K562 (cell line): ENCODE results near the gene ITPR3. TPM values are rescaled to one million over a fixed set of nuclear protein-coding genes. Genes with fewer than 3 reads are reported as not detected.

Experiments used
- ATF7 ChIP-seq: fragments of 450-650 bp; IDR thresholded peaks from 2 replicates; pipeline ENCODE4 v1.7.1; 2014; ENCODE audit warnings: mild to moderate bottlenecking, moderate library complexity
- BDP1 ChIP-seq: IDR thresholded peaks from 3 replicates; pipeline ENCODE4 v1.6.1; 2011; ENCODE audit not compliant: insufficient read length, insufficient read depth
- CBFA2T3 ChIP-seq: fragments of 450-650 bp; IDR thresholded peaks from 2 replicates; pipeline ENCODE4 v1.6.1; 2017
- CBX5 ChIP-seq: IDR thresholded peaks from 2 replicates; pipeline ENCODE4 v1.6.1; 2014; ENCODE audit warnings: low read depth, borderline replicate concordance
- E2F6 ChIP-seq, 2 experiments: IDR thresholded peaks; 2 replicates each; pipeline ENCODE4 v1.6.1; 2011; ENCODE audit warnings: borderline replicate concordance in 1 of 2, control low read depth in 1 of 2, low read depth in 1 of 2, low read length in 1 of 2, mild to moderate bottlenecking in 1 of 2, mixed read lengths in 1 of 2, moderate library complexity in 1 of 2; ENCODE audit not compliant: insufficient read depth in 1 of 2, insufficient read length in 1 of 2, poor library complexity in 1 of 2, severe bottlenecking in 1 of 2; ENCODE audit errors: extremely low read depth in 1 of 2
- ESRRA ChIP-seq: fragments of 450-650 bp; IDR thresholded peaks from 2 replicates; pipeline ENCODE4 v1.6.1; 2014; ENCODE audit warnings: low read depth, mild to moderate bottlenecking, moderate library complexity, borderline replicate concordance
- EWSR1 ChIP-seq: fragments of 450-650 bp; IDR thresholded peaks from 2 replicates; pipeline ENCODE4 v1.6.1; 2018; ENCODE audit warnings: borderline replicate concordance, mild to moderate bottlenecking, low read depth, moderate library complexity; ENCODE audit not compliant: partially characterized antibody
- GATAD2B ChIP-seq: fragments of 450-650 bp; IDR thresholded peaks from 2 replicates; pipeline ENCODE4 v1.6.1; 2017; ENCODE audit warnings: mild to moderate bottlenecking, borderline replicate concordance
- HDAC3 ChIP-seq: fragments of 450-650 bp; IDR thresholded peaks from 2 replicates; pipeline ENCODE4 v1.6.1; 2018; ENCODE audit warnings: borderline replicate concordance, mild to moderate bottlenecking, moderate library complexity; ENCODE audit not compliant: partially characterized antibody
- HIVEP1 ChIP-seq: fragments of 250-450 bp; sonication (Bioruptor Pico); IDR thresholded peaks from 2 replicates; pipeline ENCODE4 v1.4.0; 2020; ENCODE audit warnings: mild to moderate bottlenecking
- KDM2B ChIP-seq: fragments of 250-450 bp; sonication (Bioruptor Pico); IDR thresholded peaks from 2 replicates; pipeline ENCODE4 v1.8.0; 2021; ENCODE audit warnings: mild to moderate bottlenecking, moderate library complexity
- MXI1 ChIP-seq: IDR thresholded peaks from 2 replicates; pipeline ENCODE4 v1.6.1; 2011; ENCODE audit warnings: low read depth, mild to moderate bottlenecking, improper control_type of control experiment, low read length
- SNAPC5 ChIP-seq: fragments of 250-450 bp; sonication (Bioruptor Pico); IDR thresholded peaks from 2 replicates; pipeline ENCODE4 v1.8.0; 2021; ENCODE audit warnings: moderate library complexity, mild to moderate bottlenecking, inconsistent platforms
- VEZF1 ChIP-seq: fragments of 200-800 bp; sonication (Bioruptor generic); IDR thresholded peaks from 2 replicates; pipeline ENCODE4 v1.6.1; 2017; ENCODE audit warnings: missing genetic modification characterization, missing compliant biosample characterization
- ZFP1 ChIP-seq: fragments of 450-650 bp; formaldehyde crosslinking; IDR thresholded peaks from 2 replicates; pipeline ENCODE4 v1.4.0; 2020; ENCODE audit warnings: mild to moderate bottlenecking, mixed read lengths
- ZNF551 ChIP-seq: fragments of 250-450 bp; sonication (Bioruptor Pico); IDR thresholded peaks from 2 replicates; pipeline ENCODE4 v1.5.0; 2021; ENCODE audit warnings: mild to moderate bottlenecking, moderate library complexity
- ZNF561 ChIP-seq: fragments of 450-650 bp; formaldehyde crosslinking; conservative IDR thresholded peaks from 2 replicates; pipeline ENCODE4 v1.4.0; 2020; ENCODE audit warnings: mild to moderate bottlenecking, moderate library complexity
- ZNF695 ChIP-seq: fragments of 450-650 bp; formaldehyde crosslinking; IDR thresholded peaks from 2 replicates; pipeline ENCODE4 v1.4.0; 2020; ENCODE audit warnings: mild to moderate bottlenecking, moderate library complexity
- polyA plus RNA-seq, 8 experiments: library from polyadenylated mRNA; depleted of rRNA in 4 of 8; stranded (reverse) in 5 of 8; unstranded in 3 of 8; fragments of >200 nt; fragmentation: Nextera tagmentation in 2 of 8; fragmentation: Illumina TruSeq in 1 of 8; extraction: Ambion mirVana in 2 of 8; extraction: Trizol in 1 of 8; gene quantifications; 2 replicates each; pipeline versions ENCODE4 v1.2.1 to v1.2.3, GENCODE V29; 2011 to 2014; ENCODE audit warnings: inconsistent platforms in 1 of 8, missing spikeins in 1 of 8
- total RNA-seq, 7 experiments: library from RNA; depleted of rRNA in 6 of 7; stranded (reverse); fragments of >200 nt in 6 of 7; fragmentation: Illumina TruSeq in 2 of 7; extraction: Trizol in 2 of 7; gene quantifications; 2 replicates each; pipeline versions ENCODE4 v1.2.1 to v1.2.3, GENCODE V29; 2011 to 2021; ENCODE audit warnings: low replicate concordance in 1 of 7
- TF ChIP-seq, protein P1 (sequence below): fragments of 250-450 bp; sonication (Bioruptor Pico); IDR thresholded peaks from 2 replicates; pipeline ENCODE4 v1.5.0; 2021
- TF ChIP-seq, protein P2 (sequence below): fragments of 250-450 bp; sonication (Bioruptor Pico); IDR thresholded peaks from 2 replicates; pipeline ENCODE4 v1.4.0; 2020
- TF ChIP-seq, protein P3 (sequence below): fragments of 450-650 bp; IDR thresholded peaks from 2 replicates; pipeline ENCODE4 v1.6.1; 2017; ENCODE audit warnings: antibody characterized with exemption

ITPR3 gene
- total and polyA plus RNA-seq, 9 of the 15 experiments (the other 6 are each of a cell fraction or from before 2014, with no cell fraction given): 0.39 to 35.7 (median 13.2) TPM

GRCh38 chr6:33672808-33673207 lies 51.7 kb downstream of the ITPR3 start (continued):
- no peak for TF ChIP-seq ZNF561 (CRISPR knock-in tag)
- no peak for TF ChIP-seq EWSR1
- no peak for TF ChIP-seq SNAPC5 (CRISPR knock-in tag)
- no peak for TF ChIP-seq GATAD2B
- TF ChIP-seq, protein P1, sequence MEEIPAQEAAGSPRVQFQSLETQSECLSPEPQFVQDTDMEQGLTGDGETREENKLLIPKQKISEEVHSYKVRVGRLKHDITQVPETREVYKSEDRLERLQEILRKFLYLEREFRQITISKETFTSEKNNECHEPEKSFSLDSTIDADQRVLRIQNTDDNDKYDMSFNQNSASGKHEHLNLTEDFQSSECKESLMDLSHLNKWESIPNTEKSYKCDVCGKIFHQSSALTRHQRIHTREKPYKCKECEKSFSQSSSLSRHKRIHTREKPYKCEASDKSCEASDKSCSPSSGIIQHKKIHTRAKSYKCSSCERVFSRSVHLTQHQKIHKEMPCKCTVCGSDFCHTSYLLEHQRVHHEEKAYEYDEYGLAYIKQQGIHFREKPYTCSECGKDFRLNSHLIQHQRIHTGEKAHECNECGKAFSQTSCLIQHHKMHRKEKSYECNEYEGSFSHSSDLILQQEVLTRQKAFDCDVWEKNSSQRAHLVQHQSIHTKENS (CRISPR knock-in tag): no peak
- no peak for TF ChIP-seq CBX5
- no peak for TF ChIP-seq E2F6 (IDR thresholded peaks at IDR 0.05; ENCODE audit: borderline replicate concordance in 1 of 2, extremely low read depth in 1 of 2, insufficient read depth in 1 of 2, insufficient read length in 1 of 2, low read depth in 1 of 2, low read length in 1 of 2, poor library complexity in 1 of 2, severe bottlenecking in 1 of 2)
- TF ChIP-seq, protein P2, sequence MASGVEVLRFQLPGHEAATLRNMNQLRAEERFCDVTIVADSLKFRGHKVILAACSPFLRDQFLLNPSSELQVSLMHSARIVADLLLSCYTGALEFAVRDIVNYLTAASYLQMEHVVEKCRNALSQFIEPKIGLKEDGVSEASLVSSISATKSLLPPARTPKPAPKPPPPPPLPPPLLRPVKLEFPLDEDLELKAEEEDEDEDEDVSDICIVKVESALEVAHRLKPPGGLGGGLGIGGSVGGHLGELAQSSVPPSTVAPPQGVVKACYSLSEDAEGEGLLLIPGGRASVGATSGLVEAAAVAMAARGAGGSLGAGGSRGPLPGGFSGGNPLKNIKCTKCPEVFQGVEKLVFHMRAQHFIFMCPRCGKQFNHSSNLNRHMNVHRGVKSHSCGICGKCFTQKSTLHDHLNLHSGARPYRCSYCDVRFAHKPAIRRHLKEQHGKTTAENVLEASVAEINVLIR (CRISPR knock-in tag): no peak
- TF ChIP-seq MXI1: no peak
- peak; percentile 24; the same call in 1 of the 2 replicates for TF ChIP-seq VEZF1
- TF ChIP-seq HDAC3: no peak
- no peak for TF ChIP-seq ZNF695 (CRISPR knock-in tag)
- peak; percentile 51; the same call in 1 of the 2 replicates for TF ChIP-seq ESRRA
- TF ChIP-seq CBFA2T3: no peak
- TF ChIP-seq ATF7: 0 out of 2 replicates have a peak, but pooled peaks have one; percentile 16
- TF ChIP-seq, protein P3, sequence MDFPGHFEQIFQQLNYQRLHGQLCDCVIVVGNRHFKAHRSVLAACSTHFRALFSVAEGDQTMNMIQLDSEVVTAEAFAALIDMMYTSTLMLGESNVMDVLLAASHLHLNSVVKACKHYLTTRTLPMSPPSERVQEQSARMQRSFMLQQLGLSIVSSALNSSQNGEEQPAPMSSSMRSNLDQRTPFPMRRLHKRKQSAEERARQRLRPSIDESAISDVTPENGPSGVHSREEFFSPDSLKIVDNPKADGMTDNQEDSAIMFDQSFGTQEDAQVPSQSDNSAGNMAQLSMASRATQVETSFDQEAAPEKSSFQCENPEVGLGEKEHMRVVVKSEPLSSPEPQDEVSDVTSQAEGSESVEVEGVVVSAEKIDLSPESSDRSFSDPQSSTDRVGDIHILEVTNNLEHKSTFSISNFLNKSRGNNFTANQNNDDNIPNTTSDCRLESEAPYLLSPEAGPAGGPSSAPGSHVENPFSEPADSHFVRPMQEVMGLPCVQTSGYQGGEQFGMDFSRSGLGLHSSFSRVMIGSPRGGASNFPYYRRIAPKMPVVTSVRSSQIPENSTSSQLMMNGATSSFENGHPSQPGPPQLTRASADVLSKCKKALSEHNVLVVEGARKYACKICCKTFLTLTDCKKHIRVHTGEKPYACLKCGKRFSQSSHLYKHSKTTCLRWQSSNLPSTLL: no peak
- no peak for TF ChIP-seq HIVEP1 (CRISPR knock-in tag)
- TF ChIP-seq KDM2B: no peak
- no peak for TF ChIP-seq BDP1
- no peak for TF ChIP-seq ZNF551 (CRISPR knock-in tag)
- no peak for TF ChIP-seq ZFP1 (CRISPR knock-in tag)
